Cardiac muscle cell (in vitro differentiated cells and primary cell): Measurements from ENCODE around the gene ENDOV. TPM values are rescaled to one million over a fixed set of nuclear protein-coding genes. Genes with fewer than 3 reads are reported as not detected.
A peak's percentile ranks its signal among the peaks of the same experiment; 100 is the strongest.

ENCODE experiments used
- DNase-seq, 2 donors: peaks; one replicate each; pipeline versions ENCODE4 v3.0.0 to v3.0.0-alpha.2; 2010 to 2017; ENCODE audit warnings: low read depth in 1 of 2, low spot score in 1 of 2
- H3K27ac ChIP-seq: fragments of 200-600 bp; sonication (generic); 2 replicates; pipeline ENCODE4 v1.5.1; 2016
- H3K27me3 ChIP-seq: fragments of 200-600 bp; sonication (generic); 2 replicates; pipeline ENCODE4 v1.6.0; 2016; ENCODE audit warnings: control low read depth
- H3K36me3 ChIP-seq: fragments of 200-600 bp; sonication (generic); 2 replicates; pipeline ENCODE4 v1.5.1; 2016; ENCODE audit warnings: control low read depth
- H3K4me1 ChIP-seq: fragments of 200-600 bp; sonication (generic); 2 replicates; pipeline ENCODE4 v1.8.1; 2017; ENCODE audit warnings: low read depth, mild to moderate bottlenecking, mixed run types
- H3K4me3 ChIP-seq: fragments of 200-600 bp; sonication (generic); 2 replicates; pipeline ENCODE4 v1.5.1; 2016; ENCODE audit warnings: mild to moderate bottlenecking
- H3K9me3 ChIP-seq: fragments of 200-600 bp; sonication (generic); 2 replicates; pipeline ENCODE4 v1.5.1; 2017; ENCODE audit warnings: low read depth, mild to moderate bottlenecking, control low read depth
- CTCF ChIP-seq: IDR thresholded peaks from 2 replicates; pipeline ENCODE4 v1.5.1; 2012; ENCODE audit warnings: low read depth, mild to moderate bottlenecking, low read length
- polyA plus RNA-seq: library from polyadenylated mRNA; unstranded; fragments of >200 nt; fragmentation: Nextera tagmentation; extraction: Ambion mirVana; gene quantifications from 2 replicates; pipeline ENCODE4 v1.2.1, GENCODE V29; 2016
- total RNA-seq: library from RNA; depleted of rRNA; stranded (reverse); fragments of >200 nt; gene quantifications from 2 replicates; pipeline ENCODE4 v1.2.3, GENCODE V29; 2016

Gene ENDOV
- total and polyA plus RNA-seq, 2 experiments from 2014 or later = 35.4 to 38.0 TPM

GRCh38 chr17:80454557-80455335 lies 39.8 kb downstream of the ENDOV start:
- Histone ChIP-seq H3K27me3 (peaks cover 35% of the 10 kb centered on the region), H3K4me3 (peak overlapping the region; percentile 66), H3K4me1 (no peaks in the 10 kb centered on the region), H3K9me3 (no peaks in the 10 kb centered on the region), H3K27ac (peak overlapping the region; percentile 86), H3K36me3 (no peaks in the 10 kb centered on the region)
- peak; percentile 98 for DNase-seq
- no peak for TF ChIP-seq CTCF

DNA sequence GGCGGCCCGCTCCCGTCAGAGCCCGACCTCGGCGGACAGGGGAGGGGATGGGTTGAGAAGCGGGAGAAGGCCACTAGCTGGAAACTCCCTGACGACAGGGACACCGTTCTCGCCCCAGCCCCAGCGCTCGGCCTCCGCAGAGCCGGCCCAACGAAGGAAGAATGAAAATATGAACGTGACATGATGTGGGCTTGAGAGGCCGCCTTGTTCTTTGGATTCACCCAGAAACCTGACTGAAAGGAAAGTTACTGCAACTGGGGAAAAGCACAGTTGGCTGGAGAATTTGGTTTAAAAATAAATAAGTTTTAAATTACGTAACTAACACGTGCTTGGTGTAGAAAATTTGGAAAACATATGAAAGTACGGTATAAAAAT lies 40.4 kb downstream of the ENDOV start:
- Histone ChIP-seq H3K27me3 (peaks cover 40% of the 10 kb centered on the region), H3K4me1 (no peaks in the 10 kb centered on the region), H3K4me3 (peak overlapping the region; percentile 66), H3K9me3 (no peaks in the 10 kb centered on the region), H3K36me3 (no peaks in the 10 kb centered on the region), H3K27ac (peak overlapping the region; percentile 86)
- peak in 1 of 2 donors; percentile 71 for DNase-seq
- TF ChIP-seq CTCF = no peak

- no peak for DNase-seq
- Histone ChIP-seq H3K27me3 (peaks cover 45% of the 10 kb centered on the region), H3K4me3 (no peak overlapping the region), H3K4me1 (no peaks in the 10 kb centered on the region), H3K27ac (no peak overlapping the region), H3K36me3 (no peaks in the 10 kb centered on the region), H3K9me3 (no peaks in the 10 kb centered on the region)
- no peak for TF ChIP-seq CTCF
Observed at GRCh38 chr17:80455784-80456183, 40.8 kb downstream of the ENDOV start.

DNA sequence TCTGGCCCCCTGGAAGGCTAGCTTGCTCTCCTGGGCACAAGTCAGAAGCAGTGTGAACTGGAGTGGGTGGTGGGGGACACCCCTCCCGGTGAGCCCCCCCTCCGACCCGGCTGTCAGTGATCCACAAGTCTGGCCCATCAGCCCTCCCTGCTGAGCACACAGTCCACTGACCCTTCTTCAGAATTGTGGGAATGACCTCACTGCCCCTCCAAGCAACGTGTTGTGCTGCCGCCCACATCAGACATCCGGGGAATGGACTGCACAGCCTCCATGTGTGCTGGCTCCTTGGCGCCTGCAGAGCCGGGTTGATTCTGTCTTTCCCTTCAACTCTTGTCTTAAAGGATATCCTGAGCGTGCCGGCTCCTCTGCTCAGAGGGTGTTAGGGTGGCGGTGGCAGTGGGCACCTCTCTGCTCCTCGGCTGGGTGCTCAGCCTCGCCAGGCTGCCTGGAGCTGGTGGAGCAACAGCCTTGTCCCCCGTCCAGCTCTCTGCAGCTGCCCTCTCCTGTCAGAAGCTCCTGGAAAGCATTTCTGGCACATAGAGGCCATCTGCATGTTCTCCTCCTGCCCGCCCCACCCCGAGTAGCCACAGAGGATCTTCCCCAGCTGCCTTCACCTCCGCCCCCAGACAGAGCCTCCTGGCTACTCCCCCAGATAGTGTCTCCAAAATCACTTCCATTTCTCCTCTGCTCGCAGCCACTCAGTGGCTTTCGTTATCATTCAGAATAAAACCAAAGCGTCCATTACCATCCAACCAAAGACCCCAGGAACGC lies 41.7 kb downstream of the ENDOV start:
- H3K27me3 ChIP-seq = peaks cover 54% of the 10 kb centered on the region
- H3K4me1 ChIP-seq = no peaks in the 10 kb centered on the region
- no peaks in the 10 kb centered on the region for H3K36me3 ChIP-seq
- DNase-seq = peak in 1 of 2 donors; percentile 46
- H3K4me3 ChIP-seq = no peak overlapping the region
- TF ChIP-seq CTCF = no peak
- H3K27ac ChIP-seq = no peak overlapping the region
- no peaks in the 10 kb centered on the region for H3K9me3 ChIP-seq

- Histone ChIP-seq H3K9me3 (no peaks in the 10 kb centered on the region), H3K4me3 (no peak overlapping the region), H3K4me1 (no peaks in the 10 kb centered on the region), H3K27ac (no peak overlapping the region), H3K36me3 (no peaks in the 10 kb centered on the region), H3K27me3 (peaks cover 60% of the 10 kb centered on the region)
- DNase-seq = no peak
- TF ChIP-seq CTCF = no peak
Observed at GRCh38 chr17:80457236-80457856, 42.4 kb downstream of the ENDOV start.
